Thyroid gland (tissue), 4 donors: ENCODE data around the gene MYO1D. TPM values are rescaled to one million over a fixed set of nuclear protein-coding genes. Genes with fewer than 3 reads are reported as not detected.

Experiments
- DNase-seq, 2 donors: peaks; one replicate each; pipeline ENCODE4 v3.0.0-alpha.2; 2019
- H3K27ac ChIP-seq, 3 donors: fragments of 200-600 bp; sonication (generic); 1 replicate in 2 of 3; 2 replicates in 1 of 3; pipeline ENCODE4 v1.5.1; 2016 to 2019; ENCODE audit warnings: mild to moderate bottlenecking in 1 of 3, moderate library complexity in 1 of 3
- H3K27me3 ChIP-seq: fragments of 200-600 bp; sonication (generic); one replicate; pipeline ENCODE4 v1.5.1; 2019
- H3K36me3 ChIP-seq, 2 donors: fragments of 200-600 bp; sonication (generic); one replicate each; pipeline ENCODE4 v1.5.1; 2016 to 2019
- H3K4me1 ChIP-seq, 2 donors: fragments of 200-600 bp; sonication (generic); one replicate each; pipeline ENCODE4 v1.5.1; 2017 to 2019
- H3K4me3 ChIP-seq, 3 donors: fragments of 200-600 bp; sonication (generic); replicated peaks in 1 of 3; 1 replicate in 2 of 3; 2 replicates in 1 of 3; pipeline ENCODE4 v1.5.1; 2016; ENCODE audit warnings: mild to moderate bottlenecking in 1 of 3
- H3K9me3 ChIP-seq: fragments of 200-600 bp; sonication (generic); one replicate; pipeline ENCODE4 v1.5.1; 2017
- POLR2A ChIP-seq, 2 donors: fragments of 450-650 bp; IDR thresholded peaks; one replicate each; pipeline ENCODE4 v1.6.1; 2017; ENCODE audit warnings: antibody characterized with exemption in 2 of 2, mild to moderate bottlenecking in 2 of 2, moderate library complexity in 1 of 2
- WGBS, 2 donors: methylation state at CpG; one replicate each; pipeline ENCODE4 v1.1.5; 2017; 5-methylcytosine and 5-hydroxymethylcytosine counted together
- intact Hi-C: fragments of 100-400 bp; cut with DNase I; formaldehyde crosslinking; loops from one replicate; pipeline ENCODE4 v1.15.1; 2023
- total RNA-seq, 4 donors: library from RNA; depleted of rRNA; stranded (reverse); fragments of >200 nt; gene quantifications; one replicate each; pipeline ENCODE4 v1.2.3, GENCODE V29; 2016
- TF ChIP-seq, protein P1 (sequence below), 6 experiments: fragments of 200-600 bp in 3 of 6; fragments of 450-650 bp in 3 of 6; sonication (generic) in 3 of 6; IDR thresholded peaks; one replicate each; pipeline ENCODE4 v1.5.1; 2016 to 2019; ENCODE audit warnings: antibody characterized with exemption in 6 of 6, mild to moderate bottlenecking in 2 of 6, inconsistent platforms in 1 of 6, moderate library complexity in 1 of 6

MYO1D gene
- total RNA-seq, 4 donors from 2014 or later = 91.9 to 143 (median 97.8) TPM

DNA sequence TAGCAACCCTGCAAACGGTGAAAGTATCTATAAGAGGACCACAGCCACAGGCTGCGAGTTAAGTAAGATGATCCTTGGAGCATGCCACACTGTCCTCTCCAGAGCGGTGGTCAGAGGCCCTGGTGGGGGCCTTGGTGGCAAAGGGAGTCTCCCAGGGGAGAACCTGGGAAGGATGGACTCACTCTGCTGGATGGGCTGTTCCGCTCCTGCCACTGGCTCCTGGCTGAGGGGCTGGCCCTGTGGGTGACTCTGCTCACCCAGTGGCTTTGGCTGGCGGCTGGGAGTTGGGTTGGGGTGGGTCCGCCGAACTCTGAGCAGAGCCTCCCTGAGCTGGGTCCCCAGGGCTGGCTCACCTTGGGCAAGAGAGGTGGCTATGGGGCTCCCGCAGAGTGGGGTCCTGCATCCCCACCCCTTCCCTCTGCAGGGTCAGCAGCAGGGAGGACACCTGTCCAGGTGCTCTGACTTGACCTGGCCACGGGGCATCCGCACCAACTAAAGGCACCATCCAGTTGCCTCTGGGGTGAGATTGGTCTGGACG, 382.9 kb downstream of the MYO1D start:
- Histone ChIP-seq H3K27me3 (no peaks in the 10 kb centered on the region), H3K27ac (no peak overlapping the region), H3K36me3 (no peaks in the 10 kb centered on the region), H3K4me3 (no peak overlapping the region), H3K9me3 (no peaks in the 10 kb centered on the region), H3K4me1 (no peaks in the 10 kb centered on the region)
- intact Hi-C loops = no loop called here
- no peak for DNase-seq
- TF ChIP-seq, protein P1, sequence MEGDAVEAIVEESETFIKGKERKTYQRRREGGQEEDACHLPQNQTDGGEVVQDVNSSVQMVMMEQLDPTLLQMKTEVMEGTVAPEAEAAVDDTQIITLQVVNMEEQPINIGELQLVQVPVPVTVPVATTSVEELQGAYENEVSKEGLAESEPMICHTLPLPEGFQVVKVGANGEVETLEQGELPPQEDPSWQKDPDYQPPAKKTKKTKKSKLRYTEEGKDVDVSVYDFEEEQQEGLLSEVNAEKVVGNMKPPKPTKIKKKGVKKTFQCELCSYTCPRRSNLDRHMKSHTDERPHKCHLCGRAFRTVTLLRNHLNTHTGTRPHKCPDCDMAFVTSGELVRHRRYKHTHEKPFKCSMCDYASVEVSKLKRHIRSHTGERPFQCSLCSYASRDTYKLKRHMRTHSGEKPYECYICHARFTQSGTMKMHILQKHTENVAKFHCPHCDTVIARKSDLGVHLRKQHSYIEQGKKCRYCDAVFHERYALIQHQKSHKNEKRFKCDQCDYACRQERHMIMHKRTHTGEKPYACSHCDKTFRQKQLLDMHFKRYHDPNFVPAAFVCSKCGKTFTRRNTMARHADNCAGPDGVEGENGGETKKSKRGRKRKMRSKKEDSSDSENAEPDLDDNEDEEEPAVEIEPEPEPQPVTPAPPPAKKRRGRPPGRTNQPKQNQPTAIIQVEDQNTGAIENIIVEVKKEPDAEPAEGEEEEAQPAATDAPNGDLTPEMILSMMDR (IDR thresholded peaks at IDR 0.05) = no peak
- TF ChIP-seq POLR2A (IDR thresholded peaks at IDR 0.05) = no peak
- 96 to 97% methylated on average over 5 to 9 of the region's 11 CpGs for WGBS, 2 donors

DNA sequence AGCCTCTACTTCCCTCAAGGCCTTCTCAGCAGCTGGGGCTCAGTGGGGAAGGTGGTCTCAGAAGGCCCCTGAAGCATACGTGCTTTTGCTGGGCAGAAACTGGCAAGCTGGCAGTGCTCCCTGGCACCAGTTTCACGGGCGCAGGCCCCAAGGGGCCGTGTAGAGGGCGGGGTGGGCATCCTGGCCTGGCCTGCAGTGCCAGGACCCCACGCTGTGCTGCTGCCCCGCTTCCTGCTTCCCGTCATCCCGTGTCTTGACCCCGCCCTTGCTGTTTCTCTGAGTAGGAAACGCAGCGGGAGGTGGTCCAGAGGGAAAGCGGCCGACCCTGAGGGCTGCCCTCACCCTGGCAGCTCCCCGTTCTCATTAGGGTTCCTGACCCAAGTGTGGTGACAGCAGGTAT, 383.4 kb downstream of the MYO1D start:
- H3K27ac ChIP-seq = no peak overlapping the region
- TF ChIP-seq POLR2A (IDR thresholded peaks at IDR 0.05) = no peak
- TF ChIP-seq, protein P1 (IDR thresholded peaks at IDR 0.05) = no peak
- H3K27me3 ChIP-seq = no peaks in the 10 kb centered on the region
- H3K9me3 ChIP-seq = no peaks in the 10 kb centered on the region
- H3K4me1 ChIP-seq = no peaks in the 10 kb centered on the region
- H3K36me3 ChIP-seq = no peaks in the 10 kb centered on the region
- 74 to 88% methylated on average over 2 to 15 of the region's 15 CpGs for WGBS, 2 donors
- no peak for DNase-seq
- H3K4me3 ChIP-seq = no peak overlapping the region
- intact Hi-C loops = no loop called here

DNA sequence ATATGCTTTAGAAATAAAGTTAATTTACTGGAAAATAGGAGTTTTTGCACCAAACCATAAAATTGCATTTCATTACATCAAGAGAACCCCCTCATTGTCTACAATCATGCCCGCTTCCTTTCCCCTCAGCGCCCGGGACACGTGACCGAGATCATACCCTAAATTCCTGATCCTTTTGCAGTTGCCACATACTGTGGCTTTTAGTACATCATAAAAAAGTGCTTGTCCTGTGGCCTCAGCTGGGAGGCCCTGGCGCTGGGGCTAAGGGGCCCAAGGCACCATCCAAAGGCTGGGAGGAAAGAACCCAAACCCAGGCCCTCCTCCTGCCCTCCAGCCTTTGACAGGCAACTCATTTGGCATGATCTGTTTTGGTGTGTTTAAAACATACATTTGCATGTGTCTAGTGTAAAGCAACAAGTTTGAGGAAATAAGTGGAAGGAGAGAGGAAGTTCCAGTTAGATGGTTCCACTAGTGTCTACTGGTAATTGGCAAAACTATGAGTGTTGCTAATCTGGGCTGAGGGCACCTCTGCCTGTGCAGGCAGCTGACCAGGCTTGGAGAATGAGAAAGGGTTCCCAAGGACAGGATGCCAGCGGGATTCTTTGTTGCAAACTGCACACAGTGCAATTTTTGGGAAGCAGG, 384.2 kb downstream of the MYO1D start:
- no peaks in the 10 kb centered on the region for H3K4me1 ChIP-seq
- H3K27me3 ChIP-seq = no peaks in the 10 kb centered on the region
- H3K36me3 ChIP-seq = no peaks in the 10 kb centered on the region
- no peak overlapping the region for H3K4me3 ChIP-seq
- 86 to 93% methylated on average over 7 of the region's 7 CpGs for WGBS, 2 donors
- no peak for DNase-seq
- H3K9me3 ChIP-seq = no peaks in the 10 kb centered on the region
- intact Hi-C loops = no loop called here
- no peak for TF ChIP-seq POLR2A (IDR thresholded peaks at IDR 0.05)
- TF ChIP-seq, protein P1 (IDR thresholded peaks at IDR 0.05) = no peak
- H3K27ac ChIP-seq = no peak overlapping the region

DNA sequence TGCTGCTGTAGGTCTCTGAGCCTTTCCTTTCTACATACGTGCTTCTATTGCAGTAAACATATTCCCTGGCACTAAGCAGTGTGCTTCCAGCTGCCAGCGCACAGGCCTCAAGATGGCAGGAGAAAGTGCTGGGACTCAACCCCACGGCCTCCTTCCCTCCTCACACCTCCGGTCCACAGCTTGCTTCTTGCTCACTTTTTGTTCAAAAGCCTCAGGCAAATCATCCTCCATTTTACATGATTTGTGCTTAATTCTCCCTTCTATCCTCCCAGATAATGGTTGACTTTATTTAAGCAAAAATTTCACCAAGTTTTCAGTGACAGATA, 384.7 kb downstream of the MYO1D start:
- H3K9me3 ChIP-seq = no peaks in the 10 kb centered on the region
- no peak for DNase-seq
- H3K36me3 ChIP-seq = no peaks in the 10 kb centered on the region
- H3K4me1 ChIP-seq = peaks cover 0 to 4% of the 10 kb centered on the region in 2 donors
- no peaks in the 10 kb centered on the region for H3K27me3 ChIP-seq
- no peak overlapping the region for H3K27ac ChIP-seq
- no peak overlapping the region for H3K4me3 ChIP-seq
- no peak for TF ChIP-seq POLR2A (IDR thresholded peaks at IDR 0.05)
- TF ChIP-seq, protein P1 (IDR thresholded peaks at IDR 0.05) = no peak
- WGBS, 2 donors = 88 to 89% methylated on average over 4 of the region's 4 CpGs
- intact Hi-C loops = no loop called here

DNA sequence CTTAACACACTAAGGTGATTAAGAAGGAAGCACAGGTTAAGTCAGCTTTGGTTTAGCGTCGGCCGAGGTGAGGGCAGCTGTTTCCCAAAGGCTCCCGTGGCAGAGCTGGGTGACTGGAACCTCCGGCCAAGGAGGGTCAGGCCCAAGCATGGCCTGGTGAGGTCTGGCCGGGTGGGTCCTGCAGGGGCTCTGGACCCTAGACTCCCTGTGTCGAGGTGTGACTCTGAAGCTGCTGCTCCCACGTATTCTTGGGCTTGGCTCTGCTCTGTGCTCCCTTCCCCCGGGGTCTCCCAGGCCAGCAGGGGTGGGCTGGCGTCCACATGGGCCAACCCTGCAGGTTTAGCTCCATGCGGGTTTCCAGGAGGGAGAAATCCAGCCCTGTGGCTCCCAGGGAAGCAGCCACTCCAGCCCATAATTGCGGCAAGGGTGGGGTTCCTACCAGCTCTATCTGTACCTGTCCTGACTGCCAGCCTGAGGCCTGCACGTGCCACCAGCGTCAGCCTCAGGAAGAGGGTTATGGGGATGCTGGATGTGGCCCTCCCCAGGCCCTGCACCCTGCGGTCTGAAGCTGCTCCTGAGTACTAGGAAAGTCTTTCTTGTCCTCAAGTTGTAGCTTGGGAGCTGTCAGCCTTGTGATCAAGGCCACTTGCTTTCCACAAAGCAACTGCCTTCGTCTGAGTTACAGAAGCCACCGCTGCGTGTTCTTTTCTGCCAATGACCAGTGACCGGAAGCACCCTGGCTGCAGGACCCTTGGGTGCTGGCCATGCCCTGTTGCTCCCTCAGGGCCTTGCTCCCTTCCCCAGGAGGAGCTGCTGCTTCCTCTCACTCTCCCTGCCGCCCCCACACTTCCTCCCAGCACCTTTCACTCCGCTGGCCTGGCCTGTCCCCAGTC, 385.3 kb downstream of the MYO1D start:
- DNase-seq = no peak
- H3K27me3 ChIP-seq = no peaks in the 10 kb centered on the region
- intact Hi-C loops = no loop called here
- H3K27ac ChIP-seq = no peak overlapping the region
- WGBS, 2 donors = 74 to 84% methylated on average over 13 to 15 of the region's 21 CpGs
- no peaks in the 10 kb centered on the region for H3K9me3 ChIP-seq
- H3K36me3 ChIP-seq = no peaks in the 10 kb centered on the region
- no peak overlapping the region for H3K4me3 ChIP-seq
- TF ChIP-seq, protein P1 (IDR thresholded peaks at IDR 0.05) = no peak
- TF ChIP-seq POLR2A (IDR thresholded peaks at IDR 0.05) = no peak
- peaks cover 0 to 4% of the 10 kb centered on the region in 2 donors for H3K4me1 ChIP-seq
